ENCODE results near the gene CHAD. TPM values are rescaled to one million over a fixed set of nuclear protein-coding genes. Genes with fewer than 3 reads are reported as not detected.

CHAD gene
- total RNA-seq, 1 experiment from 2014 or later: 0.09 TPM

- peaks cover 15% of the 10 kb centered on the region for H3K4me1 Mint-ChIP-seq
- TF ChIP-seq ZNF138 (CRISPR knock-in tag; conservative IDR thresholded peaks at IDR 0.05) (no peak), ZSCAN18 (CRISPR knock-in tag; IDR thresholded peaks at IDR 0.05) (no peak), ATF1 (CRISPR knock-in tag; IDR thresholded peaks at IDR 0.05) (no peak), EMX1 (CRISPR knock-in tag; IDR thresholded peaks at IDR 0.05) (no peak)
- TF ChIP-seq, protein P1, sequence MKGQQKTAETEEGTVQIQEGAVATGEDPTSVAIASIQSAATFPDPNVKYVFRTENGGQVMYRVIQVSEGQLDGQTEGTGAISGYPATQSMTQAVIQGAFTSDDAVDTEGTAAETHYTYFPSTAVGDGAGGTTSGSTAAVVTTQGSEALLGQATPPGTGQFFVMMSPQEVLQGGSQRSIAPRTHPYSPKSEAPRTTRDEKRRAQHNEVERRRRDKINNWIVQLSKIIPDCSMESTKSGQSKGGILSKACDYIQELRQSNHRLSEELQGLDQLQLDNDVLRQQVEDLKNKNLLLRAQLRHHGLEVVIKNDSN (CRISPR knock-in tag; IDR thresholded peaks at IDR 0.05): no peak
- TF ChIP-seq, protein P2, sequence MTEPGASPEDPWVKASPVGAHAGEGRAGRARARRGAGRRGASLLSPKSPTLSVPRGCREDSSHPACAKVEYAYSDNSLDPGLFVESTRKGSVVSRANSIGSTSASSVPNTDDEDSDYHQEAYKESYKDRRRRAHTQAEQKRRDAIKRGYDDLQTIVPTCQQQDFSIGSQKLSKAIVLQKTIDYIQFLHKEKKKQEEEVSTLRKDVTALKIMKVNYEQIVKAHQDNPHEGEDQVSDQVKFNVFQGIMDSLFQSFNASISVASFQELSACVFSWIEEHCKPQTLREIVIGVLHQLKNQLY (CRISPR knock-in tag; IDR thresholded peaks at IDR 0.05): no peak
- H3K9me3 Mint-ChIP-seq: no peaks in the 10 kb centered on the region
- CTCF ChIA-PET: interaction anchor here (1.6 to 1.9 kb wide), 2 partner anchors 14 to 43 kb away, joined by 4 to 8 read pairs; partner anchors contain the start of genes ACSF2 and LRRC59
- POLR2A ChIA-PET: interaction anchor here (0.9 kb wide), 1 partner anchor 14 kb away, joined by 3 read pairs; no protein-coding TSS in a partner anchor
- no peak overlapping the region for H3K4me3 Mint-ChIP-seq
- H3K27me3 Mint-ChIP-seq (ENCODE audit: low read depth): no peaks in the 10 kb centered on the region
- no peaks in the 10 kb centered on the region for H3K36me3 Mint-ChIP-seq
- DNase-seq (ENCODE audit: low spot score) (no peak), ATAC-seq (no peak)
- peak overlapping the region; percentile 61; the same call in 1 of the 2 replicates for H3K27ac Mint-ChIP-seq
Observed at GRCh38 chr17:50440172-50440837, 28.4 kb downstream of the CHAD start.

DNA sequence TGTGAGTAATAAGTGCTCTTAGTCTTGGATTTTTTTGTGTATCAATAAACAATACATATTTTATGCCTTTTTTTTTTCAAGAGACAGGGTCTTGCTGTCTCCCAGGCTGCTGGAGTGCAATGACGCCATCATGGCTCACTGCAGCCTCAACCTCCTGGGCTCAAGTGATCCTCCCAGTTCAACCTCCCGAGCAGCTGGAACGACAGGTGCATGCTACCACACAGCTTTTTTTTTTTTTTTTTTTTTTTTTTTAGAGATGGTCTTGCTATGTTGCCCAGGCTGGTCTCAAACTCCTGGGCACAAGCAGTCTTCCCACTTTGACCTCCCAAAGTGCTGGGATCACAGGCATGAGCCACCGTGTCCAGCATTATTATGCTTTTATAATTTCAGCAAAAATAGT lies 29.7 kb downstream of the CHAD start:
- ChIA-PET CTCF (interaction anchor here (0.6 to 1.9 kb wide), 3 partner anchors 13 to 346 kb away, joined by 3 to 8 read pairs (median 4); partner anchors contain the start of genes ACSF2 and LRRC59), POLR2A (no interaction called here)
- DNase-seq (ENCODE audit: low spot score) (no peak), ATAC-seq (no peak)
- no peak overlapping the region for H3K4me3 Mint-ChIP-seq
- no peaks in the 10 kb centered on the region for H3K27me3 Mint-ChIP-seq (ENCODE audit: low read depth)
- H3K27ac Mint-ChIP-seq: no peak overlapping the region
- peaks cover 15% of the 10 kb centered on the region for H3K4me1 Mint-ChIP-seq
- no peak for TF ChIP-seq EMX1 (CRISPR knock-in tag; IDR thresholded peaks at IDR 0.05)
- no peak for TF ChIP-seq E2F4 (CRISPR knock-in tag; IDR thresholded peaks at IDR 0.05; ENCODE audit: borderline replicate concordance, low read depth)
- TF ChIP-seq JUN (CRISPR knock-in tag; IDR thresholded peaks at IDR 0.05): no peak
- no peak for TF ChIP-seq ZNF423 (CRISPR knock-in tag; IDR thresholded peaks at IDR 0.05)
- no peak for TF ChIP-seq ZNF425 (CRISPR knock-in tag; conservative IDR thresholded peaks at IDR 0.05)
- TF ChIP-seq, protein P3, sequence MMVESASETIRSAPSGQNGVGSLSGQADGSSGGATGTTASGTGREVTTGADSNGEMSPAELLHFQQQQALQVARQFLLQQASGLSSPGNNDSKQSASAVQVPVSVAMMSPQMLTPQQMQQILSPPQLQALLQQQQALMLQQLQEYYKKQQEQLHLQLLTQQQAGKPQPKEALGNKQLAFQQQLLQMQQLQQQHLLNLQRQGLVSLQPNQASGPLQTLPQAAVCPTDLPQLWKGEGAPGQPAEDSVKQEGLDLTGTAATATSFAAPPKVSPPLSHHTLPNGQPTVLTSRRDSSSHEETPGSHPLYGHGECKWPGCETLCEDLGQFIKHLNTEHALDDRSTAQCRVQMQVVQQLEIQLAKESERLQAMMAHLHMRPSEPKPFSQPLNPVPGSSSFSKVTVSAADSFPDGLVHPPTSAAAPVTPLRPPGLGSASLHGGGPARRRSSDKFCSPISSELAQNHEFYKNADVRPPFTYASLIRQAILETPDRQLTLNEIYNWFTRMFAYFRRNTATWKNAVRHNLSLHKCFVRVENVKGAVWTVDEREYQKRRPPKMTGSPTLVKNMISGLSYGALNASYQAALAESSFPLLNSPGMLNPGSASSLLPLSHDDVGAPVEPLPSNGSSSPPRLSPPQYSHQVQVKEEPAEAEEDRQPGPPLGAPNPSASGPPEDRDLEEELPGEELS (CRISPR knock-in tag; IDR thresholded peaks at IDR 0.05): no peak
- H3K36me3 Mint-ChIP-seq: no peaks in the 10 kb centered on the region
- H3K9me3 Mint-ChIP-seq: no peaks in the 10 kb centered on the region

DNA sequence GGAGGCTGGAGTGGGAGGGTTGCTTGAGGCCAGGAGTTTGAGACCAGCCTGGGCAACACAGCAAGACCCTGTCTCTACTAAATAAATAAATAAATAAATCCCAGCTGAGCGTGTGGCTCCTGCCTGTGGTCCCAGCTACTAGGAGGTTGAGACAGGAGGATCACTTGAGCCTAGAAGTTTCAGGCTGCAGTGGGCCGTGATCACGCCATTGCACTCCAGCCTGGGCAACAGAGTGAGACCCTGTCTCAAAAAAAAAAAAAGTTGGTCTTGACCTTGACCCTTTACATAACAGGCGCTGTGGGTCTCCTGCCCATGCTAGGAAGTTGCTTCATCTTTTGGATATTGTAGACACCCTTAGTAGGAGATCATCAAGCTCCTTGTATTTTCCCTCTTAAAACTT lies 31.3 kb downstream of the CHAD start:
- no peak for DNase-seq (ENCODE audit: low spot score)
- H3K4me1 Mint-ChIP-seq: peaks cover 7% of the 10 kb centered on the region
- H3K27me3 Mint-ChIP-seq (ENCODE audit: low read depth): no peaks in the 10 kb centered on the region
- no peak for TF ChIP-seq NFYB (CRISPR knock-in tag; conservative IDR thresholded peaks at IDR 0.05; ENCODE audit: low read depth)
- TF ChIP-seq FOXK1 (CRISPR knock-in tag; IDR thresholded peaks at IDR 0.05): no peak
- no peak for TF ChIP-seq TP53 (CRISPR knock-in tag; IDR thresholded peaks at IDR 0.05)
- peak; percentile 71; the same call in 1 of the 2 replicates for TF ChIP-seq ZNF121 (CRISPR knock-in tag; IDR thresholded peaks at IDR 0.05)
- no peak for TF ChIP-seq ESRRA (CRISPR knock-in tag; IDR thresholded peaks at IDR 0.05; ENCODE audit: borderline replicate concordance)
- no peak for TF ChIP-seq EMX1 (CRISPR knock-in tag; IDR thresholded peaks at IDR 0.05)
- no peak overlapping the region for H3K27ac Mint-ChIP-seq
- H3K36me3 Mint-ChIP-seq: no peaks in the 10 kb centered on the region
- ATAC-seq: no peak
- H3K9me3 Mint-ChIP-seq: no peaks in the 10 kb centered on the region
- ChIA-PET POLR2A (no interaction called here), CTCF (interaction anchor here (1.1 to 3.1 kb wide), 2 partner anchors 35 to 40 kb away, joined by 3 to 14 read pairs; partner anchors contain the start of gene LRRC59)
- H3K4me3 Mint-ChIP-seq: no peak overlapping the region
